Breast epithelium (tissue), 4 donors: ENCODE results near the gene ARHGEF28. TPM values are rescaled to one million over a fixed set of nuclear protein-coding genes. Genes with fewer than 3 reads are reported as not detected.

Experiments used
- DNase-seq, 2 donors: peaks; one replicate each; pipeline ENCODE4 v3.0.0-alpha.2; 2019; ENCODE audit warnings: low spot score in 2 of 2
- H3K27ac ChIP-seq, 2 donors: fragments of 200-600 bp; sonication (generic) in 1 of 2; one replicate each; pipeline ENCODE4 v1.5.1; 2016 to 2019; ENCODE audit warnings: mild to moderate bottlenecking in 1 of 2
- H3K27me3 ChIP-seq, 2 donors: fragments of 200-600 bp; sonication (generic) in 1 of 2; one replicate each; pipeline versions ENCODE4 v1.5.1 to v1.6.0; 2017 to 2019; ENCODE audit warnings: control low read depth in 1 of 2, mild to moderate bottlenecking in 1 of 2
- H3K36me3 ChIP-seq: fragments of 200-600 bp; one replicate; pipeline ENCODE4 v1.5.1; 2019
- H3K4me1 ChIP-seq, 2 donors: fragments of 200-600 bp; sonication (generic); one replicate each; pipeline ENCODE4 v1.5.1; 2016 to 2019; ENCODE audit warnings: control low read depth in 1 of 2
- H3K4me3 ChIP-seq, 3 donors: fragments of 200-600 bp; sonication (generic); 1 replicate in 2 of 3; 2 replicates in 1 of 3; pipeline ENCODE4 v1.5.1; 2016 to 2019; ENCODE audit warnings: mild to moderate bottlenecking in 3 of 3, moderate library complexity in 2 of 3
- H3K9me3 ChIP-seq, 2 donors: fragments of 200-600 bp; sonication (generic) in 1 of 2; one replicate each; pipeline ENCODE4 v1.5.1; 2016 to 2019; ENCODE audit warnings: control low read depth in 1 of 2
- POLR2A ChIP-seq: fragments of 450-650 bp; IDR thresholded peaks from one replicate; pipeline ENCODE4 v1.6.1; 2016; ENCODE audit warnings: antibody characterized with exemption, mild to moderate bottlenecking, moderate library complexity
- POLR2AphosphoS5 ChIP-seq, 3 donors: sonication (generic); formaldehyde crosslinking; IDR thresholded peaks; one replicate each; pipeline ENCODE4 v1.6.1; 2017; ENCODE audit warnings: antibody characterized with exemption in 3 of 3
- intact Hi-C: fragments of 100-400 bp; cut with DNase I; formaldehyde crosslinking; loops from one replicate; pipeline ENCODE4 v1.15.1; 2023; ENCODE audit warnings: low total_unique reads
- total RNA-seq, 3 donors: library from RNA; depleted of rRNA; stranded (reverse); fragments of >200 nt; gene quantifications; one replicate each; pipeline ENCODE4 v1.1.0, GENCODE V29; 2016
- TF ChIP-seq, protein P1 (sequence below), 3 donors: fragments of 450-650 bp; IDR thresholded peaks; one replicate each; pipeline ENCODE4 v1.5.1; 2016 to 2017; ENCODE audit warnings: antibody characterized with exemption in 3 of 3, mild to moderate bottlenecking in 3 of 3, moderate library complexity in 3 of 3

Gene ARHGEF28
- total RNA-seq, 3 donors from 2014 or later: 11.4 to 65.4 (median 31.5) TPM

DNA sequence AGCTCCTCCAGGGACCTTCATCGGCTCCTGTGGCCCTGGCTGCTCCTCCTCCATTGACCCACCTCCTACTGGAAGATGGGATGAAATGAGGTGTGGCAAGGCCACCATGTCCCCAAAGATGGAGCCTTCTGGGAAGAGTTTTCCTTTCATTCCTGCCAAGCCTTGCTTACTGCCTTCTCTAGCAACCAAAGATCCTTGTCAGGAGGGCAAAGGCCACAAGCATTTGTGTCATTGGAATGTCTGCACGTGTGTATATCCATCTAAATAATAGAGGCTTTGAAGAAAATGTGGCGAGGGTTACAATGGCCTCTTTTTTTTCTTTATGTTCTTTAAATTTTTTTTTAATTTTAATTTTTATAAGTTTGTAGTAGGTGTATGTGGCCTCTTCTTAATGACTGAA, 313.6 kb downstream of the ARHGEF28 start:
- DNase-seq: peak in 1 of 2 donors; percentile 37
- TF ChIP-seq, protein P1, sequence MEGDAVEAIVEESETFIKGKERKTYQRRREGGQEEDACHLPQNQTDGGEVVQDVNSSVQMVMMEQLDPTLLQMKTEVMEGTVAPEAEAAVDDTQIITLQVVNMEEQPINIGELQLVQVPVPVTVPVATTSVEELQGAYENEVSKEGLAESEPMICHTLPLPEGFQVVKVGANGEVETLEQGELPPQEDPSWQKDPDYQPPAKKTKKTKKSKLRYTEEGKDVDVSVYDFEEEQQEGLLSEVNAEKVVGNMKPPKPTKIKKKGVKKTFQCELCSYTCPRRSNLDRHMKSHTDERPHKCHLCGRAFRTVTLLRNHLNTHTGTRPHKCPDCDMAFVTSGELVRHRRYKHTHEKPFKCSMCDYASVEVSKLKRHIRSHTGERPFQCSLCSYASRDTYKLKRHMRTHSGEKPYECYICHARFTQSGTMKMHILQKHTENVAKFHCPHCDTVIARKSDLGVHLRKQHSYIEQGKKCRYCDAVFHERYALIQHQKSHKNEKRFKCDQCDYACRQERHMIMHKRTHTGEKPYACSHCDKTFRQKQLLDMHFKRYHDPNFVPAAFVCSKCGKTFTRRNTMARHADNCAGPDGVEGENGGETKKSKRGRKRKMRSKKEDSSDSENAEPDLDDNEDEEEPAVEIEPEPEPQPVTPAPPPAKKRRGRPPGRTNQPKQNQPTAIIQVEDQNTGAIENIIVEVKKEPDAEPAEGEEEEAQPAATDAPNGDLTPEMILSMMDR (IDR thresholded peaks at IDR 0.05): no peak
- TF ChIP-seq POLR2A: no peak
- no peak for TF ChIP-seq POLR2AphosphoS5 (IDR thresholded peaks at IDR 0.05)
- H3K27me3 ChIP-seq: no peaks in the 10 kb centered on the region
- peak overlapping the region; percentile 60 to 92 for H3K27ac ChIP-seq
- H3K4me3 ChIP-seq: no peak overlapping the region
- no peaks in the 10 kb centered on the region for H3K9me3 ChIP-seq
- intact Hi-C loops: no loop called here
- H3K36me3 ChIP-seq: no peaks in the 10 kb centered on the region
- H3K4me1 ChIP-seq: no peaks in the 10 kb centered on the region

DNA sequence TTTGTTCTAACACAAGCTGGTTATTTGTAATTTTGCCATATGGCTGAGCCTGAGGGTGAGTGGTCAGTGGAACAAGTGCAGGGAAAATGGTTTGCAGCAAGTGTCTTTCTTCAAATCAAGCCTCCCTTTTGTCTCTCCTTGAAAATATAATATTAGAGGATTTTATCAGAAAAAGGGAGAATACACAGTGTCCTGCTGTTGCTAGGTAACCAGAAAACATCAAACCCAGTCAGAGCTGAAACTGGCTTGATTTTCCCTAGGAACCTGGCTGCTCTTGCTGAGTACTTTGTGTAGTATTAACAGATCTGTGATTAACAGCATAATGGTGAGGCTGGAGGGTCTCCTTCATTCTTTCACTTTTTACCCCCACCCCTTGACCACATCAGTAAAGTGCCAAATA, 314.0 kb downstream of the ARHGEF28 start:
- Histone ChIP-seq H3K27me3 (no peaks in the 10 kb centered on the region), H3K27ac (peak overlapping the region; percentile 53 to 92), H3K9me3 (no peaks in the 10 kb centered on the region), H3K4me3 (no peak overlapping the region), H3K36me3 (no peaks in the 10 kb centered on the region), H3K4me1 (no peaks in the 10 kb centered on the region)
- TF ChIP-seq POLR2AphosphoS5 (IDR thresholded peaks at IDR 0.05): no peak
- TF ChIP-seq POLR2A: no peak
- TF ChIP-seq, protein P1 (IDR thresholded peaks at IDR 0.05): no peak
- intact Hi-C loops: no loop called here
- DNase-seq: no peak

- no peaks in the 10 kb centered on the region for H3K36me3 ChIP-seq
- H3K27ac ChIP-seq: peak overlapping the region; percentile 53 to 92
- H3K27me3 ChIP-seq: no peaks in the 10 kb centered on the region
- H3K4me3 ChIP-seq: no peak overlapping the region
- no peaks in the 10 kb centered on the region for H3K9me3 ChIP-seq
- no peak for DNase-seq
- intact Hi-C loops: no loop called here
- H3K4me1 ChIP-seq: no peaks in the 10 kb centered on the region
- TF ChIP-seq, protein P1 (IDR thresholded peaks at IDR 0.05): no peak
- TF ChIP-seq POLR2A: no peak
- no peak for TF ChIP-seq POLR2AphosphoS5 (IDR thresholded peaks at IDR 0.05)
These were observed 314.8 kb downstream of the ARHGEF28 start for GRCh38 chr5:73940801-73941200.

- H3K36me3 ChIP-seq: no peaks in the 10 kb centered on the region
- no peaks in the 10 kb centered on the region for H3K27me3 ChIP-seq
- H3K4me3 ChIP-seq: no peak overlapping the region
- no peak for DNase-seq
- no peaks in the 10 kb centered on the region for H3K4me1 ChIP-seq
- H3K27ac ChIP-seq: peak overlapping the region; percentile 13 to 38
- intact Hi-C loops: no loop called here
- no peaks in the 10 kb centered on the region for H3K9me3 ChIP-seq
- TF ChIP-seq, protein P1 (IDR thresholded peaks at IDR 0.05): no peak
- TF ChIP-seq POLR2A (no peak), POLR2AphosphoS5 (IDR thresholded peaks at IDR 0.05) (no peak)
These were observed 316.8 kb downstream of the ARHGEF28 start for GRCh38 chr5:73942783-73943182.

DNA sequence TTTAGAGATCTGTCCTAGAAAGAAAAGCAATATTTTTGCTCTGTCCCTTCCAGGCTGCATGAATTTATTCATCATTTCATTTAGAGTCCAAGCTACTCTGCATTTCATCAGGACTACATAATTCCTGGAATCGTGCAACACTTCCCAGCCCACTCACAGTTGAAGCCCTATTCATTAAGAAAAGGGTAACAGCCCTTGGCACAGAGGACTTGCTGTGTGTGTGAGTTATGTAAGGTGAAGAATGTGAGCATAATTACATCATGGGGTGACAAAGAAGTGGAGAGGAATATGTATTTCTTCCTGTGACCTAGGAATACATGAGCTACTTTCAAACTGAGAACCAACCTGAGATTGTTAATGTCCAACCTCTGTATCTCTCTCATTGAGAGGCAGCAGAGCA, 317.4 kb downstream of the ARHGEF28 start:
- H3K9me3 ChIP-seq: no peaks in the 10 kb centered on the region
- no peaks in the 10 kb centered on the region for H3K4me1 ChIP-seq
- no peaks in the 10 kb centered on the region for H3K27me3 ChIP-seq
- intact Hi-C loops: no loop called here
- no peaks in the 10 kb centered on the region for H3K36me3 ChIP-seq
- peak overlapping the region in 1 of 2 donors; percentile 43 for H3K27ac ChIP-seq
- TF ChIP-seq POLR2AphosphoS5 (IDR thresholded peaks at IDR 0.05): no peak
- TF ChIP-seq, protein P1 (IDR thresholded peaks at IDR 0.05): no peak
- no peak for TF ChIP-seq POLR2A
- no peak for DNase-seq
- no peak overlapping the region for H3K4me3 ChIP-seq
